Activated CD8-positive, alpha-beta memory T cell treated with anti-CD3 and anti-CD28 coated beads, Interleukin-2, amount 50 U/mL, for 24 hours (primary cell): ENCODE results near the gene AFAP1.

Experiments
- DNase-seq: peaks from one replicate; pipeline ENCODE4 v3.0.0-alpha.2; 2020; ENCODE audit errors: extremely low read depth

AFAP1 gene

GRCh38 chr4:7968262-7968896 lies 28.7 kb upstream of the AFAP1 start:
- no peak for DNase-seq

DNA sequence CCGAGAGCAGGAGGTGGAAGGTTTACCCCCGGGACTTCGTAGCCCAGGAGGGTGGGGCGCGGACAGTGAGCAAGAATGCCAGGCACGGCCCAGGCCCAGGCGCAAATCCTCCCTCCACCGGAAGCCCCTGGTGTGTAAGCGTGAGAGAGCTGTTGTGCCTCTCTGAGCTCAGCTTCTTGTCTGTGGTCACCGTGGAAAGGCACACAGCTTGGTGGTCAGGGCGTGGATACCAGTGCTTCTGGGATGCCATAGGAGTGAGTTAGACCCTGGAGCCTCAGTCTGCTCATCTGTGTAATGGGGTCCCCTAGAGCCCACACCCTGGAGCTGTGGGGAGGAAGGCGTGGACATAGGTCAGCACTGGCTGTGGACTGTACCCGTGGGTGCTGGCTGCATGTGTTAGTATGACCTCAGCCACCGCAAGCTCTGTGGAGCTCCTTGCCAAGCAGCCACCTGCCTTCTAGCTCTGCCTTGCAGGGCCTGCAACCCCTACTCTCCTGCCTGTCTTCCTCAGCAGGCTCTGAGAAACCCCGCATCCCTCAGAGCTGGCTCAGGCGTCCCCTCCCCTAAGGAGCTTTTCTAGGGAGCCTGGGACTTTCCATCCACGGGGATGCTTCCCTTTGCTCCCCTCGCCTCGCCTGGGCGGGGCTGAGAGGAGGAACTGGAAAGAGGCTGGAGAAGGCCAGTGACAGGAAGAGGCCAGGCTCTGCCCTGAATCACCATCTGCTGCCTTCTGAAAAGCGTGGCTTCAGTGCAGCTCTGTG lies 28.0 kb upstream of the AFAP1 start:
- DNase-seq = no peak

DNA sequence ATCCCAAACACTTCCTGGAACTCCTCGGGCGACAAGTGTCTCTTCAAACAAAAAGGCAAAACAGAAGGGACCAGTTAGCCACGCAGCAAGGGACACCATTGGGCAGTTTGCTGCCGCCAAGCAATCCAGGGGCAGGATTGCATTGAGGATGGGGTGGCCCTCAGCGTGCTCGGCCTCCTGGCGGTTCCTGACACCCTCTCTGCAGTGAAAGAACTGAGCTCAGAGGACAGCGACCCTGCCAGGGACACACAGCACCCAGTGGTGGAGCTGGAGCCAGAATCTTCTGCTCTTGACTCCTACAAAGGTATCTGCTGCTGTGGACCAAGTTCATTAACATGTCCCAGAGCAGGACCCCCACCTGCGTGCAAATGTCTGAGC lies 27.4 kb upstream of the AFAP1 start:
- DNase-seq = no peak

- no peak for DNase-seq
These were observed 26.8 kb upstream of the AFAP1 start for GRCh38 chr4:7966281-7967062.

GRCh38 chr4:7964890-7965662 lies 25.4 kb upstream of the AFAP1 start:
- DNase-seq = no peak

DNA sequence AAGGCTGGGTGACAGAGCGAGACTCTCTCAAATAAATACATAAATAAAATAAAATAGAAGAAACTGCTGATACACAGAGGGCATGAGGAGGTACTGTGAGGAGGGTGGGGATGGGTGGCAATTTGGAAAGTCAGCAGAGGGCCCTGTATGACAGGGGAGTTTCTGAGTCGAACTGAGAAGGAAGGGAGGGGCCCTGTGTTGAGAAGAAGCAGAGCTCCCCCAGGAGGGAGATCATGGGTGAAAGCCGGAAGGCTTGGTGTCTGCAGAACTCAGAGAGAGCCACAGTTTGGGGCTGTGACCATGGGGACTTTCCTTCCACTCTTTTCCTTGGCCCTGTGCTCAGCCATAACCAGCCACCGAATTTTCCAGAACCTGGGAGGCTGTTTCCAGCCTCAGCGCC lies 24.8 kb upstream of the AFAP1 start:
- DNase-seq = no peak

DNA sequence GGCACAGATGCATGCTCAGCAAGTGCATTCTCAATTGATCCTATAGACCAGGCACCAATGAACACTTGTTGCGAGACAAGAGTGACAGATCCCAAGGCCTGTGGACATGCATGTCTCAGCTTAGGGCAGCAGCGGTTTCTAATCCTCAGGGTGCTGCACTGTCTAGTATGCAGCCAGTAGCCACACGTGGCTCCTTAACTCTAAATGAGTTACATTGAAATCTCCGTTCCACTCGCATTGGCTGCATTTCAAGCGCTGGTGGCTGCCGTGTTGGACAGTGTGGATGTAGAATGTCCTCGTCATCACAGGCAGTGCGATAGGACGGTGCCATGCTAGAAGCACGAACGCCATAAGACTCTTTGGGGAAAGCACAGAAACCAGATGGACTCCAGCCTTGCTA lies 24.0 kb upstream of the AFAP1 start:
- no peak for DNase-seq

- no peak for DNase-seq
These were observed 23.2 kb upstream of the AFAP1 start for GRCh38 chr4:7962609-7963508.

DNA sequence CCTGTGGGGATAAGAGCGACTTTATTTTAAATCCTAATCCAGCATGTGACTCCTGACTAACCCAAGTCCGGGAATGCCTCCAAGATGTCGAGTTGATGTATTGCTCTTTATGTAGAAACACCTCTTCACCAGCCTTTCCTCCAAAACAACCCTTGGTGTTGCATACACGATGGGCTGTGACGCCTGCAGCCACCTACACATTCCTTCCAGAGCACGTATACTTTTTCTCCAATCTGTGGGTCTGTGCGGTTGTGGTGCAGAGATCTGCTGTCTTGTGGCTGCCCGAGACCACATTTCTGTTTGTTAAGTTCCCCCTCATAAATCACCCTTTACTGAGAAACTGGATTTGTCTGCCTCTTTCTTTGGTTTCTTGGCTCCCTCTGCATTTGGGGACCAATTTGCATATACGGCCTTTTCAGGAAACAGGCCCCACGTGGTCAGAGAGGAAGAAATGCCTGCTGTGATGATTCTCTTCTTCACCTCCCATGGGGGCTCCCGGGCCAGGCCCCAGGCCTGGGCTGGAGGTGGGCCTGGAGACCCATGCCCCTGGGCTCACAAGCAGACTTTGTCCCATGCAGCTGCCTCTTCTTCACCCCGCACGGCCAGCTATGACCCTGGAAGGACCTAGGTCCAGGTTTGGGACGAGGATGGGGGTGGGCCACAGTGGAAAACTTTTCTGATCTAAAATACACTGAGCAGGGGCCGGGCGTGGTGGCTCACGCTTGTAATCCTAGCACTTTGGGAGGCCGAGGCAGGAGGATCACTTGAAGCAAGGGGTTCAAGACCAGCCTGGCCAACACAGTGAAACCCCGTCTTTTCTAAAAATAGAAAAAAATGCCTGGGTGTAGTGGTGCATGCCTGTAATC lies 21.4 kb upstream of the AFAP1 start:
- DNase-seq = peak; percentile 54

GRCh38 chr4:7960017-7960789 lies 20.5 kb upstream of the AFAP1 start:
- no peak for DNase-seq

- no peak for DNase-seq
These were observed 19.4 kb upstream of the AFAP1 start for GRCh38 chr4:7959078-7959477.

GRCh38 chr4:7956934-7957656 lies 17.4 kb upstream of the AFAP1 start:
- no peak for DNase-seq

- DNase-seq = no peak
These were observed 16.7 kb upstream of the AFAP1 start for GRCh38 chr4:7956270-7956808.

- no peak for DNase-seq
These were observed 15.7 kb upstream of the AFAP1 start for GRCh38 chr4:7955393-7955792.

- DNase-seq = no peak
These were observed 13.0 kb upstream of the AFAP1 start for GRCh38 chr4:7952615-7953014.

DNA sequence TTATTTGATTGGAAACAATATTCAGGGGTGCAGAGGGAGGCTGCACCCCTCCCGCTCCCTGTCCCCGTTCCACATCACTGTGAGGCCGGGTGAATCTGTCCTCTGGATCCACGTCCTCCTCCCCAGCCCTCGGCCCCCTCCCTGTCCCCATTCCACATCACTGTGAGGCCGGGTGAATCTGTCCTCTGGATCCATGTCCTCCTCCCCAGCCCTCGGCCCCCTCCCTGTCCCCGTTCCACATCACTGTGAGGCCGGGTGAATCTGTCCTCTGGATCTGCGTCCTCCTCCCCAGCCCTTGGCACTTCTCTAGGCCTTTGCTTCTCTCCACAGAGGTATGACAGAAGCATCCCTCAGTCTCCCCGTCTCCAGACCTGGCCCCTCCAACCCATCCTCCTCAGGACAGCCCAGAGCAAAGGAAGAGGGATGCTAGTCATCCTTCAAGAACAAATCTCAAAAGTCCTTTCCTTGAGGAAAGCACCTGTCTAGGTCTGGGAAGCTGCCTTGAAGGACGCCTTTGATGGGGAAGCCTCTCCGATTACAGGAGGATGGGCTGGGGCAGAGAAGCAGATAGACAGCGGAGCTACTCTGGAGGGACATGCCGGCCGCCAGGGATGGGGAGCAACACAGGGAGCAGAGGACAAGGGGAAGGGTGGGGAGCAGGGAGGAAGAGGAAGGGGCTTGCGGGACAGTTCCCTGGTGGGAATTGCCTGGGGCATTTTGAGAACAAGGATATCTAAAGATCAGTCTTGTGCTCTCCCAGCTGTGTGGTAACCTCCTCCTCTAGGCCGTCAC lies 10.8 kb upstream of the AFAP1 start:
- no peak for DNase-seq

- DNase-seq = no peak
These were observed 10.1 kb upstream of the AFAP1 start for GRCh38 chr4:7949759-7950158.

DNA sequence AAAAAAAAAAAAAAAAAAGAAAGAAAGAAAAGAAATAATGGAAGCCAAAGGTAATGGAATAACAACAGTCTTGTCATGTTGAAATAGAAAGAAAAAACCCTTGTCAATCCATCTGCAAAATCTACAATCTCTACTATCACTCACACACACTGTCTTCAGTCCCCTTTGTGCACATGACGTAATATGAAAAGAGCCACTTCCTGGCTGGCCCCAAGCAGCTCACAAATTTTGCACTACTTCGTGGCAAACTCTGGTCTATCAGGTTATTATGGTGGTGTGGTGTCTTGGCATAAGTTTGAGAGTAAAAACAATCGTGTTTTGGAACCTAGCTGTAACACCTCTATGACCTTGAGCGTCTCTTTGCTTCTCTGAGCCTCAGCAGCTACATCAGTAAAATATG lies 8.3 kb upstream of the AFAP1 start:
- DNase-seq = no peak
